GM13977 (cell line): Measurements from ENCODE around the gene ARHGAP22.

ENCODE experiments used
- DNase-seq: peaks from one replicate; pipeline ENCODE4 v3.0.0; 2012; ENCODE audit warnings: low spot score
- in situ Hi-C: fragments of 300-500 bp; cut with MboI; formaldehyde crosslinking; loops from one replicate; pipeline ENCODE4 v1.12.0; 2022; ENCODE audit warnings: low sequenced_read_pairs, low pct_unique_long_range_greater_than_20kb, mixed read lengths, inconsistent platforms; ENCODE audit not compliant: unreplicated experiment
- TF ChIP-seq, protein P1 (sequence below): IDR thresholded peaks from 2 replicates; pipeline ENCODE4 v1.5.1; 2012; ENCODE audit warnings: mild to moderate bottlenecking, control low read depth; ENCODE audit not compliant: insufficient read depth; ENCODE audit errors: extremely low read depth, missing control alignments

Gene ARHGAP22

DNA sequence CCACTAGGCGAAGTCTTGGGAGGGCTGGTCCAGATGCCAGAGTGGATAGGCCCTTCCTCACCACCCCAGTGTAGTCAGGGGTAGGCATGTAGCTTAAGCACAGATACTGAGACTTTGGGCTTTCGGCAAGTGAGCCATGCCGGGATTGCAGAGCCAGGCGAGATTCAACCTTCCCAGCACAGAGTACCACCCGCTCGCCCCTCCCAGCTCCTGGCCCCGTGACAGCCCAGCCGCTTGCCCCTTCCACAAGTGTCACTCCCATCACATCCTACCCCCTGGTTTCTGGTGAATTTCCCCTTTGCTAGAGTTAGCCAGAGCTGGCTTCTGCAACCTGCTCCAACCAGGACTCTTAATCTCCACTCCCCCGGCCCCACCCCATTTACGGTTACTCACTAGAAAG is 56.9 kb downstream of the ARHGAP22 start:
- TF ChIP-seq, protein P1, sequence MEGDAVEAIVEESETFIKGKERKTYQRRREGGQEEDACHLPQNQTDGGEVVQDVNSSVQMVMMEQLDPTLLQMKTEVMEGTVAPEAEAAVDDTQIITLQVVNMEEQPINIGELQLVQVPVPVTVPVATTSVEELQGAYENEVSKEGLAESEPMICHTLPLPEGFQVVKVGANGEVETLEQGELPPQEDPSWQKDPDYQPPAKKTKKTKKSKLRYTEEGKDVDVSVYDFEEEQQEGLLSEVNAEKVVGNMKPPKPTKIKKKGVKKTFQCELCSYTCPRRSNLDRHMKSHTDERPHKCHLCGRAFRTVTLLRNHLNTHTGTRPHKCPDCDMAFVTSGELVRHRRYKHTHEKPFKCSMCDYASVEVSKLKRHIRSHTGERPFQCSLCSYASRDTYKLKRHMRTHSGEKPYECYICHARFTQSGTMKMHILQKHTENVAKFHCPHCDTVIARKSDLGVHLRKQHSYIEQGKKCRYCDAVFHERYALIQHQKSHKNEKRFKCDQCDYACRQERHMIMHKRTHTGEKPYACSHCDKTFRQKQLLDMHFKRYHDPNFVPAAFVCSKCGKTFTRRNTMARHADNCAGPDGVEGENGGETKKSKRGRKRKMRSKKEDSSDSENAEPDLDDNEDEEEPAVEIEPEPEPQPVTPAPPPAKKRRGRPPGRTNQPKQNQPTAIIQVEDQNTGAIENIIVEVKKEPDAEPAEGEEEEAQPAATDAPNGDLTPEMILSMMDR, result no peak
- no peak for DNase-seq
- in situ Hi-C loops, result loop anchor here (10.0 kb wide), 1 partner anchor 47 kb away; no protein-coding TSS in a partner anchor

DNA sequence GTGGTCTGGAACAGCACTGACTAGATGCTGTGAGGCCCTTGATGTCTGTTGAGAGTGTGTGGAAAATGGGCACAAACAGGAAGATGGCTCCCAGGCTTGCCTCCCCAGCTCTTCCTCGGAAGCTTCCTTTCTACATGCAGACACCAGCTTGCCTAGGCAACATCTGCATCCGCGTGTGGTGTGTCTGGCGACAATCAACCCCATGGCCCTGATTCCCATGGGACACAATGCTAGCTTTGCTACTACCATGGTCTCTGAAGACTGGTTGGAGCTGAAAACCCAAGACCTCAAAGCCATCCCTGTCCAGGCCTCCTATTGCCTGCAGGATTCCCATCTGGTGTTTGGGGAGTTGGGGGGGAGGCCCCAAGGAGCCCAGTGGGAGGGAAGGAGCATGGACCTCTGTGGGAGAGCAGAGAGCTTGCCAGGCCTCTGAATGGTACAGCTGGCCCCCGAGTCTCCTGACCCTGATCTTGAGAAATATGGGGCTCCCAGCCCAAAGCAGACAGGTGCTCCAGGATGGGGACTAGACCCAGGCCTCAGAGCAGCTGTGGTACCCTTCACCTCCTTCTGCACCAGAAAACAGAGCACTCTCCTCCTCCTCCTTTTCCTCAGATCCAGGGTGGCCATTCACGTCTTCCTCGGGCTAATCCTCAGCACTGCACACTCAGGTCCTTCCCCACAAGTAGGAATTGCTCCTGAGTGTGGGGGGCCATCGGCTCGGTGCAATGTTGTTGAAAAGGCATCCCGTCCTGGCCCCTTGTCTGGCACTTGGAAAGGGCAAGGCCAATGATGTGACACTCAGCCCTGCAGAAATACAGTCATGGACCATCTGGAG is 57.6 kb downstream of the ARHGAP22 start:
- in situ Hi-C loops, result loop anchor here (10.0 kb wide), 1 partner anchor 48 kb away; no protein-coding TSS in a partner anchor
- no peak for DNase-seq
- TF ChIP-seq, protein P1, result no peak

DNA sequence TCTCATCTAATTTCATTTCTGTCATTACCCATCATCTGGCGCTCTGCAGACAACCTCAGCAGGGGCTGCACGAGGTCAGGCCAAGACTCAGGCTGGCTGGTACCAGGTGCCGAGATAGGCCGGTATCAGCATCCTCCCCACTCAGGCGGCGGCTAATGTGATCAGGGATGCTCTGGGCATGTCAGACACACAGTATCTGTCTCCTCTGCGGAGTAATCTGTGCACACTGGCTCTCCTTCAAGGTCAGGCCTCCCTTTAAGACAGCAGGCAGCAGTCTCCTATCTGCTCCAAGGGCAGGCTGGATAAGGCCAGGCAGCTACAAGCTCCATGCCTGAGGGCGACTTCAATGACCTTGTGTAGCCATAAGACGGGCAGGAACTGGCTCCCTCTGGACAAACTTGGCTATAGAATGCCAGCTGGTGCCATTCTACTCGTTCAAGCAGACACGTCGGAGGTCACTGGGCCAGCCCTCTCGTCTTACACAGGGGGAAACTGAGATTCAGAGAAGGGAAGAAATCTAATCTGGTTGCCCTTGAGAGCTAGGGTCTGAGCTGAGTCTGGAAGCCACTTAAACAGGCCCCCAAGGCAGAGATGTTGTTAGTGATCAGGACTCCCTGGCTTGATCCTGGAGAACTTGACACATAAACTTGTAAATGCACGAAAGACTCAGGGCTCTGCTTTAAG is 59.3 kb downstream of the ARHGAP22 start:
- TF ChIP-seq, protein P1, result no peak
- in situ Hi-C loops, result loop anchor here (10.0 kb wide), 1 partner anchor 49 kb away; no protein-coding TSS in a partner anchor
- DNase-seq, result no peak

GRCh38 chr10:48543182-48543844 is 61.6 kb downstream of the ARHGAP22 start:
- TF ChIP-seq, protein P1, result no peak
- in situ Hi-C loops, result loop anchor here (10.0 kb wide), 1 partner anchor 51 kb away; no protein-coding TSS in a partner anchor
- DNase-seq, result no peak

DNA sequence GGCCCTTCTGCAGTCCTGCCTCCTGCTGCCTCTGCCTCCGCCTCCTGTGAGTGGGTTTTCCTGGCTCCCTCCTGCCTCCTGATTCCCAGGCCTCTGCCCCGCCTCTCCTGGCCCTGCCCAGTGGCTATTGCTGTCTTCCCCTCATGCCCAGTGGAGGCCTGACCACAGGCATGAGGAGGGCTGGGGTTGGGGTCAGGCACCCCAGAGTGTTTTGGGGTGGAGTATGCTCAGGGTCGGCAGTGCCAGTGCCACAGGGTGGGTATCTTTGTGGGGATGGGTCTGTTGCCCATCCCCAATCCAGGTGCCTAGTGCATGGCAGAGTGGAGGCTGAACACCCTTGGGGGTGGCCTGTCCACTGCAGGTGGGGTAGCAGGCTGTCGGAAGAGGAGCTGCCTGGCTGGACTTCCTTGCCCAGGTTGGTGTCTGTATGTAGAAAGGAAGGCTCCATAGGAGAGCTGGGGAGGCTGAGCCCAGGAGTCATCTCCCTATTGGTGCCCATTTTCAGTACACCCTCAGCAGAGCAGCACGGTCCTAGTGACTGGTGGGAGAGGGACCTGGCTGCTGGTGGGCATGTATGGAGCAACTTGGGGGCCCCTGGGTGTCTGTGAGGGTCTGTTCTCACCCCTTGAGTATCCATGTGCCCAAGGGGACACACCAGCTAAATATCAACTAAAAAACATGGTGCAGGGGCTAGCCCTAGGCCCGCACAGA is 62.2 kb downstream of the ARHGAP22 start:
- in situ Hi-C loops, result loop anchor here (10.0 kb wide), 1 partner anchor 52 kb away; no protein-coding TSS in a partner anchor
- TF ChIP-seq, protein P1, result no peak
- no peak for DNase-seq
